HCT116 (cell line): ENCODE results near the gene CELA2B. TPM values are rescaled to one million over a fixed set of nuclear protein-coding genes. Genes with fewer than 3 reads are reported as not detected.
"Not testable (repeated sequence)": the region's sequence is repeated elsewhere in the genome, so short reads cannot be mapped to it uniquely, and the experiment has no call there.

Experiments
- ATAC-seq: fragments of 200-7000 bp; cut with Tn5 transposase; 2 replicates; pipeline ENCODE4 v1.9.1; 2020; ENCODE audit warnings: mild to moderate bottlenecking, moderate library complexity
- BruUV-seq: library from RNA; stranded (reverse); fragments of 400-500 nt; replicated peaks from 2 replicates; lab custom pipeline; 2021; lab: Mats Ljungman, UMichigan
- CTCF ChIA-PET: fragments of 300-600 bp; sonication (Branson Sonifier 250); formaldehyde crosslinking; loops from one replicate; lab custom pipeline; 2021; ENCODE audit warnings: antibody characterized with exemption; lab: Charles Lee
- POLR2A ChIA-PET: fragments of 300-600, 350-600 bp; sonication (Branson Sonifier 250); formaldehyde crosslinking; loops from one replicate; lab custom pipeline; 2021; ENCODE audit warnings: antibody characterized with exemption; lab: Charles Lee
- RAD21 ChIA-PET, 2 experiments: fragments of 300-600 bp; sonication (Branson Sonifier 250); formaldehyde crosslinking; loops; one replicate each; lab custom pipeline; 2023; ENCODE audit warnings: low total read pairs in 2 of 2; ENCODE audit not compliant: uncharacterized antibody in 2 of 2, unreplicated experiment in 2 of 2, low non-redundant PET in 1 of 2; lab: Charles Lee
- DNase-seq: peaks from one replicate; pipeline ENCODE4 v3.0.0-alpha.2; 2010; ENCODE audit warnings: low read depth, low spot score
- H2AFZ ChIP-seq: fragments of 200-600 bp; shearing (Covaris generic), sonication (generic); 2 replicates; pipeline ENCODE4 v1.6.1; 2017; ENCODE audit warnings: low read depth, mixed run types, mixed read lengths, antibody characterized with exemption, low read length; ENCODE audit not compliant: poor library complexity, severe bottlenecking
- H3K27ac ChIP-seq: 2 replicates; pipeline ENCODE4 v1.5.1; 2012; ENCODE audit warnings: low read depth, low read length
- H3K27me3 ChIP-seq: fragments of 200-600 bp; sonication (generic); 2 replicates; pipeline ENCODE4 v1.6.1; 2016; ENCODE audit warnings: mixed run types, low read length, mixed read lengths; ENCODE audit not compliant: insufficient read depth
- H3K36me3 ChIP-seq, 2 experiments: fragments of 200-500 bp in 1 of 2; fragments of 200-600 bp in 1 of 2; sonication (Bioruptor generic) in 1 of 2; sonication (generic) in 1 of 2; 2 replicates each; pipeline versions ENCODE4 v1.5.1 to v1.6.1; 2014 to 2016; ENCODE audit warnings: low read length in 2 of 2, inconsistent platforms in 1 of 2, mixed read lengths in 1 of 2, mixed run types in 1 of 2; ENCODE audit not compliant: insufficient read depth in 2 of 2, control insufficient read depth in 1 of 2
- H3K4me1 ChIP-seq, 2 experiments: fragments of 200-600 bp in 1 of 2; sonication (generic) in 1 of 2; 2 replicates each; pipeline versions ENCODE4 v1.5.1 to v1.6.1; 2012 to 2017; ENCODE audit warnings: low read length in 2 of 2, inconsistent platforms in 1 of 2, mild to moderate bottlenecking in 1 of 2, mixed read lengths in 1 of 2, mixed run types in 1 of 2, moderate library complexity in 1 of 2; ENCODE audit not compliant: insufficient read depth in 2 of 2, control insufficient read depth in 1 of 2
- H3K4me2 ChIP-seq: fragments of 200-600 bp; sonication (generic); 2 replicates; pipeline ENCODE4 v1.6.1; 2017; ENCODE audit warnings: mixed run types, low read length, mixed read lengths
- H3K4me3 ChIP-seq, 2 experiments: fragments of 200-600 bp in 1 of 2; sonication (generic) in 1 of 2; replicated peaks in 1 of 2; 2 replicates each; pipeline ENCODE4 v1.5.1; 2011 to 2016; ENCODE audit warnings: low read length in 2 of 2, control low read depth in 1 of 2, low read depth in 1 of 2, mild to moderate bottlenecking in 1 of 2, mixed read lengths in 1 of 2, mixed run types in 1 of 2
- H3K79me2 ChIP-seq: fragments of 200-600 bp; sonication (generic); 2 replicates; pipeline ENCODE4 v1.6.1; 2017; ENCODE audit warnings: mild to moderate bottlenecking, mixed run types, low read length, moderate library complexity, mixed read lengths; ENCODE audit not compliant: insufficient read depth
- H3K9ac ChIP-seq: fragments of 200-600 bp; sonication (generic); 2 replicates; pipeline ENCODE4 v1.6.1; 2016; ENCODE audit warnings: low read length, mixed read lengths
- H3K9me2 ChIP-seq: fragments of 200-600 bp; sonication (generic), shearing (Covaris generic); 2 replicates; pipeline ENCODE4 v1.6.1; 2017; ENCODE audit warnings: mixed run types, mild to moderate bottlenecking, moderate library complexity; ENCODE audit not compliant: insufficient read depth
- H3K9me3 ChIP-seq, 2 experiments: fragments of 200-500 bp in 1 of 2; fragments of 200-600 bp in 1 of 2; sonication (Bioruptor generic) in 1 of 2; sonication (generic) in 1 of 2; 2 replicates each; pipeline ENCODE4 v1.6.1; 2014 to 2017; ENCODE audit warnings: low read length in 2 of 2, mixed read lengths in 2 of 2, inconsistent platforms in 1 of 2, low read depth in 1 of 2, mild to moderate bottlenecking in 1 of 2, mixed run types in 1 of 2, moderate library complexity in 1 of 2; ENCODE audit not compliant: control insufficient read depth in 1 of 2, insufficient read depth in 1 of 2
- H4K20me1 ChIP-seq: fragments of 200-600 bp; sonication (generic), shearing (Covaris generic); 2 replicates; pipeline ENCODE4 v1.6.1; 2017; ENCODE audit warnings: mixed run types, mild to moderate bottlenecking, moderate library complexity; ENCODE audit not compliant: insufficient read depth
- EGR1 ChIP-seq: IDR thresholded peaks from 2 replicates; pipeline ENCODE4 v1.6.1; 2012; ENCODE audit warnings: low read depth
- ELF1 ChIP-seq: IDR thresholded peaks from 2 replicates; pipeline ENCODE4 v1.6.1; 2012; ENCODE audit warnings: low read depth, borderline replicate concordance
- EZH2phosphoT487 ChIP-seq: fragments of 200-600 bp; IDR thresholded peaks from 2 replicates; pipeline ENCODE4 v1.6.1; 2018; ENCODE audit warnings: antibody characterized with exemption, borderline replicate concordance
- SRF ChIP-seq: IDR thresholded peaks from 2 replicates; pipeline ENCODE4 v1.6.1; 2012; ENCODE audit warnings: low read depth
- YY1 ChIP-seq: IDR thresholded peaks from 2 replicates; pipeline ENCODE4 v1.6.1; 2011; ENCODE audit warnings: low read length, low read depth, moderate library complexity, mild to moderate bottlenecking; ENCODE audit not compliant: insufficient replicate concordance; ENCODE audit errors: extremely low read depth
- ZFX ChIP-seq: fragments of 450-650 bp; IDR thresholded peaks from 2 replicates; pipeline ENCODE4 v1.6.1; 2017
- intact Hi-C: fragments of 100-400 bp; cut with micrococcal nuclease; formaldehyde crosslinking; loops from 2 replicates; pipeline ENCODE4 v1.10.0; 2022
- total RNA-seq: library from RNA; stranded (reverse); gene quantifications from one replicate; pipeline ENCODE4 v1.2.1, GENCODE V29; 2021; ENCODE audit not compliant: unreplicated experiment
- TF ChIP-seq, protein P1 (sequence below): IDR thresholded peaks from 2 replicates; pipeline ENCODE4 v1.6.1; 2012
- TF ChIP-seq, protein P2 (sequence below), 3 experiments: fragments of 200-600 bp in 1 of 3; sonication (generic) in 1 of 3; IDR thresholded peaks in 2 of 3; conservative IDR thresholded peaks in 1 of 3; 2 replicates each; pipeline ENCODE4 v1.5.1; 2012 to 2017; ENCODE audit warnings: low read depth in 2 of 3, low read length in 2 of 3, antibody characterized with exemption in 1 of 3, borderline replicate concordance in 1 of 3, control low read depth in 1 of 3, mild to moderate bottlenecking in 1 of 3, mixed read lengths in 1 of 3, mixed run types in 1 of 3, moderate library complexity in 1 of 3; ENCODE audit not compliant: insufficient read depth in 1 of 3

The CELA2B gene
- total RNA-seq, 1 experiment from 2014 or later = not detected

DNA sequence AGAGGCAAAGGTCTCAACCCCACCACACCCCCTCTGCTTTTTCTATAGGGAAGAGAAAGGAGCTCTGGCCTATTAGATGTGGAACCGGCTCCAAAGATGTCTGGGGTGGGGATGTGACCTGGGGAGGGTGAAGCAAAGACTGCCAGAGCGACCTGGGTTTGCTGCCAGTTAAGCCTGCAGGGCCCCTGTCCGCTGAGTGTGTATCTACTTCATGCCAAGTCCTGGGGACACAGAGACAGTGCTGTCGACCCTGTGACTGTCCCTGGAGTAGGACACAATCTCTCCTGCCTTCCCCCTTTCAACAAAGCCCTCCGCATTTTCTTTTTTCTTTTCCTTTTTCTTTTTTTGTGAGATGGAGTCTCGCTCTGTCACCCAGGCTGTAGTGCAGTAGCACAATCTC lies 6.6 kb downstream of the CELA2B start:
- H2AFZ ChIP-seq, H3K4me1 ChIP-seq, H3K27ac ChIP-seq, POLR2A ChIA-PET, DNase-seq, H3K9me2 ChIP-seq, H3K9me3 ChIP-seq, CTCF ChIA-PET, H3K9ac ChIP-seq, BruUV-seq, H3K27me3 ChIP-seq, H3K4me3 ChIP-seq, intact Hi-C loops, H3K4me2 ChIP-seq, H3K36me3 ChIP-seq, H4K20me1 ChIP-seq, ATAC-seq, H3K79me2 ChIP-seq, RAD21 ChIA-PET: not testable (repeated sequence)

DNA sequence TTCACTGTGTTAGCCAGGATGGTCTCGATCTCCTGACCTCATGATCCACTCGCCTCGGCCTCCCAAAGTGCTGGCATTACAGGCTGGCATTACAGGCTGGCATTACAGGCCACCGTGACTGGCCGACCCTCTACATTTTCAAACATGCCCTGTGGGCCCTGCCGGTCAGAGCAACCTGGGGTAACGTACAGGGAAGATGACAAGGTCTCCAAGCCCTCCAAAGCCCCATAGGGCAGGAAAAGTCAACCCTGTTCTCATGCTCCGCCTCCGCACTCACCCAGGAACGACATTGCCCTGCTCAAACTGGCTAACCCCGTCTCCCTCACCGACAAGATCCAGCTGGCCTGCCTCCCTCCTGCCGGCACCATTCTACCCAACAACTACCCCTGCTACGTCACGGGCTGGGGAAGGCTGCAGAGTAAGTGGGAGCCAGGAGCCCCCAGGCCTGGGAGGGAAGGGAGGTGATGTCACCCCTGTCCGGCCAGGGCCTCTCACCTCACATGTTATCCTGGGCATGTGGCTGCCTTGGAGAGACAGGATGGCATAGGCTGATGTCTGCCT lies 7.2 kb downstream of the CELA2B start:
- RAD21 ChIA-PET, intact Hi-C loops, H3K9ac ChIP-seq, H3K36me3 ChIP-seq, CTCF ChIA-PET, H3K4me1 ChIP-seq, H3K27ac ChIP-seq, H3K79me2 ChIP-seq, ATAC-seq, POLR2A ChIA-PET, H3K9me2 ChIP-seq, H3K4me3 ChIP-seq, BruUV-seq, H3K9me3 ChIP-seq, H4K20me1 ChIP-seq, H3K27me3 ChIP-seq, H3K4me2 ChIP-seq, DNase-seq, H2AFZ ChIP-seq: not testable (repeated sequence)

DNA sequence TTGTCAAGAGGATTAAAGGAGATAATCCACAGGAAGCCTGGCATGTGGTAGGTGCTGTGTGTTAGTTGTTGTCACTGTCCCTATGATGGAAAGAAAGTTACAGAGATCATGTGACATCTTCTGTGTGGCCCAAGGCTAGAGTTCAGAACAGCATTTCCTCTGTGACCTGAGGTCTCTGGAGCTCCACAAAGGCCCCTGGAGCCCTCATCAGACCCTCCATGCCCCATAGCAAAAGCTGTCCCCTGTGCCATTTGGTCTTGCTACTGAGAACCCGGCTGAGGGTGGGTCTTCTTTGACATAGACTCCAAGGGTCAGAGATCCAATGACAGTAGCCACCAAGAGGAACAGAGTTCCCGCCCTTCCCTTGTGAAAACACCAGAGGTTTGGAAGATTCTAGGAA lies 8.1 kb downstream of the CELA2B start:
- no peak for DNase-seq
- ChIA-PET CTCF (no interaction called here), POLR2A (no interaction called here), RAD21 (no interaction called here)
- BruUV-seq = no TSS peak
- Histone ChIP-seq H3K79me2 (no peaks in the 10 kb centered on the region), H3K4me1 (no peaks in the 10 kb centered on the region), H3K9me3 (no peaks in the 10 kb centered on the region), H4K20me1 (no peaks in the 10 kb centered on the region), H3K27me3 (no peaks in the 10 kb centered on the region), H3K36me3 (no peaks in the 10 kb centered on the region), H3K9ac (no peak overlapping the region), H3K4me2 (no peak overlapping the region), H3K4me3 (no peak overlapping the region), H2AFZ (no peak overlapping the region), H3K9me2 (no peaks in the 10 kb centered on the region), H3K27ac (no peak overlapping the region)
- no peak for ATAC-seq
- intact Hi-C loops = no loop called here
- TF ChIP-seq YY1 (no peak), EZH2phosphoT487 (no peak), ZFX (no peak), EGR1 (no peak), SRF (no peak), ELF1 (no peak)
- TF ChIP-seq, protein P1, sequence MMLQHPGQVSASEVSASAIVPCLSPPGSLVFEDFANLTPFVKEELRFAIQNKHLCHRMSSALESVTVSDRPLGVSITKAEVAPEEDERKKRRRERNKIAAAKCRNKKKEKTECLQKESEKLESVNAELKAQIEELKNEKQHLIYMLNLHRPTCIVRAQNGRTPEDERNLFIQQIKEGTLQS = no peak
- TF ChIP-seq, protein P2, sequence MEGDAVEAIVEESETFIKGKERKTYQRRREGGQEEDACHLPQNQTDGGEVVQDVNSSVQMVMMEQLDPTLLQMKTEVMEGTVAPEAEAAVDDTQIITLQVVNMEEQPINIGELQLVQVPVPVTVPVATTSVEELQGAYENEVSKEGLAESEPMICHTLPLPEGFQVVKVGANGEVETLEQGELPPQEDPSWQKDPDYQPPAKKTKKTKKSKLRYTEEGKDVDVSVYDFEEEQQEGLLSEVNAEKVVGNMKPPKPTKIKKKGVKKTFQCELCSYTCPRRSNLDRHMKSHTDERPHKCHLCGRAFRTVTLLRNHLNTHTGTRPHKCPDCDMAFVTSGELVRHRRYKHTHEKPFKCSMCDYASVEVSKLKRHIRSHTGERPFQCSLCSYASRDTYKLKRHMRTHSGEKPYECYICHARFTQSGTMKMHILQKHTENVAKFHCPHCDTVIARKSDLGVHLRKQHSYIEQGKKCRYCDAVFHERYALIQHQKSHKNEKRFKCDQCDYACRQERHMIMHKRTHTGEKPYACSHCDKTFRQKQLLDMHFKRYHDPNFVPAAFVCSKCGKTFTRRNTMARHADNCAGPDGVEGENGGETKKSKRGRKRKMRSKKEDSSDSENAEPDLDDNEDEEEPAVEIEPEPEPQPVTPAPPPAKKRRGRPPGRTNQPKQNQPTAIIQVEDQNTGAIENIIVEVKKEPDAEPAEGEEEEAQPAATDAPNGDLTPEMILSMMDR (IDR thresholded peaks at IDR 0.05 in 2 of 3, conservative IDR thresholded peaks at IDR 0.05 in 1 of 3; ENCODE audit: borderline replicate concordance in 1 of 3, insufficient read depth in 1 of 3, low read depth in 2 of 3, low read length in 2 of 3) = no peak
